Measurements from ENCODE around the gene CACNA1S.

GRCh38 chr1:201091256-201091655 is 21.0 kb downstream of the CACNA1S start:
- TF ChIP-seq CTCF (IDR thresholded peaks at IDR 0.05 in 8 of 11, conservative IDR thresholded peaks at IDR 0.05 in 3 of 11) (no peak), POLR2A (IDR thresholded peaks at IDR 0.05) (no peak), POLR2AphosphoS5 (IDR thresholded peaks at IDR 0.05) (no peak)
